SJSA1 (cell line): ENCODE measurements around the gene PNMT. TPM values are rescaled to one million over a fixed set of nuclear protein-coding genes. Genes with fewer than 3 reads are reported as not detected.
A peak's percentile ranks its signal among the peaks of the same experiment; 100 is the strongest.

Experiments used
- DNase-seq, 2 experiments: peaks; one replicate each; pipeline ENCODE4 v3.0.0-alpha.2; 2015 to 2020; ENCODE audit warnings: low spot score in 2 of 2, low read depth in 1 of 2
- H3K27ac ChIP-seq: fragments of 250-450 bp; sonication (Bioruptor Pico); 2 replicates; pipeline ENCODE4 v1.5.1; 2020; ENCODE audit warnings: mild to moderate bottlenecking, moderate library complexity
- H3K27me3 ChIP-seq: fragments of 250-450 bp; sonication (Bioruptor Pico); replicated peaks from 2 replicates; pipeline ENCODE4 v1.5.1; 2020; ENCODE audit warnings: mild to moderate bottlenecking, moderate library complexity
- H3K36me3 ChIP-seq: fragments of 250-450 bp; sonication (Bioruptor Pico); 2 replicates; pipeline ENCODE4 v1.5.1; 2020; ENCODE audit warnings: mild to moderate bottlenecking
- H3K4me1 ChIP-seq: fragments of 250-450 bp; sonication (Bioruptor Pico); replicated peaks from 2 replicates; pipeline ENCODE4 v1.6.1; 2021; ENCODE audit warnings: mild to moderate bottlenecking
- H3K4me3 ChIP-seq: fragments of 250-450 bp; sonication (Bioruptor Pico); 2 replicates; pipeline ENCODE4 v1.5.1; 2020; ENCODE audit warnings: mild to moderate bottlenecking
- H3K9me3 ChIP-seq: fragments of 250-450 bp; sonication (Bioruptor Pico); replicated peaks from 2 replicates; pipeline ENCODE4 v1.5.1; 2020; ENCODE audit warnings: mild to moderate bottlenecking
- total RNA-seq: library from RNA; depleted of rRNA; stranded (reverse); fragments of >200 nt; shearing (Covaris generic); gene quantifications from 2 replicates; pipeline ENCODE4 v1.2.3, GENCODE V29; 2014

Gene PNMT
- total RNA-seq, 1 experiment from 2014 or later, result not detected

DNA sequence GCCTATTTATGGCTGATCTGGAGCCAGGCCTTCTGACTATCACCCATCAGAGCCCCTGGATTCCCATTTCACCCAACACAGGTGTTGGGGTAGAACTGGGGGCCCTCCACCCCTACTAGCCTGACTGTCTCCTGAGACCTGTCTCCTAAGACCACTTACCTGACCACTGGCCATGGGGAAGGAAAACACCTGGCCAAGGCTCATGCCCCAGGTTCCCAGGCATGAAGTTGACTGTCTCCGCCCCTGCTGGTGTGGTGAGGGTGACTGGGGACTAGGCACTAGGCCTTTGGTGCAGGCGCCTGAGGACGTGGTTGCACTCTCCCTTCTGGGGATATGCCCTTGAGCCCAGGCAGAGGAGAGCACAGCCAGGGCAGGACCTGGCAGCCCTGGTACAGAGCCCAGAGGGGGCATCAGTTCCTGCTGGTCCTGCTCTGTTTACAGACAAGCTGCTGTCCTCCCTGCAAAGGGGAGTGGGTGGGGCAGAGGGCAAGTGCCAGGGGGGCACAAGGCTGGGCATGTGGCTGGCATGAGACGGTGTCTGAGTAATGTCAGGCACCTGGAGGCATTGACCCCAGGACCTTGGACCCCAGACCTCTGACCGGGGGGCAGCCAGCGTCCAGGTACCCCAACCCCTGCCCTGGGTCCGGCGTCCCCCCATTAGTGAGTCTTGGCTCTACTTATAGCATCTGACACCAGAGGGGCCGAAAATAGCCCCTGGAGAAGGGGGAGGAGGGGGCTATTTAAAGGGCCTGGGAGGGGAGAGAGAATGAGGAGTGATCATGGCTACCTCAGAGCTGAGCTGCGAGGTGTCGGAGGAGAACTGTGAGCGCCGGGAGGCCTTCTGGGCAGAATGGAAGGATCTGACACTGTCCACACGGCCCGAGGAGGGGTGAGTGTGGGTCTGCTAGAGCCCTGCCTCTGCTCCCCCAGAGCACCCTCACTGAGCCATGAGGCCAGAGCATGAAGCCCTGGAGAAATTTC, 3.4 kb upstream of the PNMT start, which contains the start of gene TCAP:
Gene TCAP (plus strand): TSS at position 769 of the 981 bp plus-strand sequence. CDS start 11 bp downstream, at position 780.
- peaks cover 31% of the 10 kb centered on the region for H3K27me3 ChIP-seq
- no peak within 1 kb of the TSS for H3K4me3 ChIP-seq
- H3K27ac ChIP-seq, result no peak within 1 kb of the TSS

DNA sequence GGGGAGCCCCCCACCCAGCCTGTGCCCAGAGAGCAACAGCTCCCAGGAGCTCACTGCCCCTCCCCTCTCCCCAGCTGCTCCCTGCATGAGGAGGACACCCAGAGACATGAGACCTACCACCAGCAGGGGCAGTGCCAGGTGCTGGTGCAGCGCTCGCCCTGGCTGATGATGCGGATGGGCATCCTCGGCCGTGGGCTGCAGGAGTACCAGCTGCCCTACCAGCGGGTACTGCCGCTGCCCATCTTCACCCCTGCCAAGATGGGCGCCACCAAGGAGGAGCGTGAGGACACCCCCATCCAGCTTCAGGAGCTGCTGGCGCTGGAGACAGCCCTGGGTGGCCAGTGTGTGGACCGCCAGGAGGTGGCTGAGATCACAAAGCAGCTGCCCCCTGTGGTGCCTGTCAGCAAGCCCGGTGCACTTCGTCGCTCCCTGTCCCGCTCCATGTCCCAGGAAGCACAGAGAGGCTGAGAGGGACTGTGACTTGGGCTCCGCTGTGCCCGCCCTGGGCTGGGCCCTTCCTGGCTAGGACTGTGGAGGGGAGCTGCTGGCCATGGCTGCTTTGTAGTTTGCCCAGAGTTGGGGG, 2.5 kb upstream of the PNMT start:
- H3K27me3 ChIP-seq, result peaks cover 34% of the 10 kb centered on the region
- H3K36me3 ChIP-seq, result peaks cover 7% of the 10 kb centered on the region
- H3K4me3 ChIP-seq, result no peak overlapping the region
- peaks cover 11% of the 10 kb centered on the region for H3K4me1 ChIP-seq
- H3K27ac ChIP-seq, result no peak overlapping the region
- 0 out of 2 replicates have a peak, but pooled peaks cover 2% of the 10 kb centered on the region for H3K9me3 ChIP-seq
- peak in 1 of 2 experiments; percentile 38 for DNase-seq

More for the DNA sequence above, 3.4 kb upstream of the PNMT start, which contains the start of gene TCAP:
- H3K9me3 ChIP-seq, result 0 out of 2 replicates have a peak, but pooled peaks cover 2% of the 10 kb centered on the region
- H3K4me1 ChIP-seq, result peaks cover 11% of the 10 kb centered on the region
- H3K36me3 ChIP-seq, result peaks cover 16% of the 10 kb centered on the region
- DNase-seq, result no peak

DNA sequence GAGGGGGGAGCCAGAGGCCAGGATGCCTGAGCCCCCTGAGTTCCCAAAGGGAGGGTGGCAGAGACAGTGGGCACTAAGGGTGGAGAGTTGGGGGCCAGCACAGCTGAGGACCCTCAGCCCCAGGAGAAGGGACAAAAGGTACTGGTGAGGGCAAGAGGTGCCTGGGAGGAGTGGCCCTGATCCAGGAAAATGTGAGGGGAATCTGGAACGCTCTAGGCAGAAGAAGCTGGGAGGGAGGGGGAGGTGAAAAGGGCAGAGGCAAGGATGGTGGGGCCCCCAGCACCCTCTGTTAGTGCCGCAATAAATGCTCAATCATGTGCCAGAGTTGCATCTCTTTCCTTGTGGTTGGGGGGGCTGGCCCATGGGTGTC, 2.0 kb upstream of the PNMT start:
- Histone ChIP-seq H3K27ac (no peak overlapping the region), H3K9me3 (0 out of 2 replicates have a peak, but pooled peaks cover 2% of the 10 kb centered on the region), H3K36me3 (peaks cover 3% of the 10 kb centered on the region; the same call in 1 of the 2 replicates), H3K4me1 (peaks cover 11% of the 10 kb centered on the region), H3K27me3 (peaks cover 37% of the 10 kb centered on the region), H3K4me3 (no peak overlapping the region)
- no peak for DNase-seq

DNA sequence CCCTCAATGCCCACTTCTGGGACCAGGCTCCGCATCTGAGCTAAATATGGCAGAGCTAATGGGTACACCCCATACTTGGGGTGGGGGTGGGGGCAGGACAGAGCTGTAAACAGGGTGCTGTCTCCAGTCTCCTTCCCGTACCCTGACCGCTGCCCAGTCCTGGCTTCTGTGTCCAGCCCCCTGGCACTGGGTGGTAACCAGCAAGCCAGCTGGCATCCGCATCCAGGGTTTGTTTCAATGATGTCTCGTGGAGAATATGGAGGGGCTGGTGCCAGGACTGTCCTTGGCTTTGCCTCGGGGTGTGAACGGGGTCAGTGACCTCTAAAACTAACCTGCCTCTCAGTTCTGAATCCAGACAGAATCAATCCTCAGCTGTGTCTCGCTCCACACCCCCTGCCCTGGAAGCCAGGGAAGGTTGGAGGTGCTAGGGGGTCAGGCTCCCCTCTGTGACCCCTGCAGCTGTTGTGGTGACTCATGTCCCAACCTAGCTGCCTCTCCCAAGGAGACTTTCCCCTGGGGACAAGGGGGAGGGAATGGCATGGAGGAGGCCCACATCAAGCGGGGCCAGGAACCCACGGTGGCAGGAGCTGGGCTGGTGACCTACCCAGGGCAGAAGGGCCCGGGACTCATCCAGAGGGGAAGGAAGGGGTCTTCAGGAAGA, 1.5 kb upstream of the PNMT start:
- Histone ChIP-seq H3K36me3 (peaks cover under 1% of the 10 kb centered on the region; the same call in 1 of the 2 replicates), H3K4me1 (peaks cover 11% of the 10 kb centered on the region), H3K4me3 (no peak overlapping the region), H3K27me3 (peaks cover 42% of the 10 kb centered on the region), H3K9me3 (0 out of 2 replicates have a peak, but pooled peaks cover 2% of the 10 kb centered on the region), H3K27ac (no peak overlapping the region)
- no peak for DNase-seq

DNA sequence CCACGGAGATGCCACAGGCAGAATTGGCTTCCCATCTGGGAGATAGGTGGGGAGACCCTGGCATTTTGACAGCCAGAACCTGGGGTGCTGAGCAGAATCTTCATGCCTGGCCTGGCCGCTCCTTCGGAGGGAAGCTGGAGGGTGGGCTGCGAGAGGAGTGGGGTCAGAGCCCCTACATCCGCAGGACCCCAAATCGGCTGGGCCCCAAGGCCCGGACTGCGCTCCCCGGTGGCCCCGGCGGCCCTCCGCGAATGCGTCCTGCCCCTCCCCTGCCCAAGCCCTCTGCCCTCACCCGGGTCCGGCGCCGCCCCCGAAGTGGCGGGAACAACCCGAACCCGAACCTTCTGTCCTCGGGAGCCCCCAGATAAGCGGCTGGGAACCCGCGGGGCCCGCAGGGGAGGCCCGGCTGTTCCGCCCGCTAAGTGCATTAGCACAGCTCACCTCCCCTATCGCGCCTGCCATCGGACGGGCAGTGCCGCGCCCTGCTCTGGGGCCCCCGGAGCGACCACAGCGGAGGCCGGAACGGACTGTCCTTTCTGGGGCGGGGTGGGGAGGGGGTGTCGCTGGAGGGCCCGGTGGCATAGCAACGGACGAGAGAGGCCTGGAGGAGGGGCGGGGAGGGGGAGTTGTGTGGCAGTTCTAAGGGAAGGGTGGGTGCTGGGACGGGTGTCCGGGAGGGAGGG, 850 bp upstream of the PNMT start:
- H3K9me3 ChIP-seq, result 0 out of 2 replicates have a peak, but pooled peaks cover 2% of the 10 kb centered on the region
- H3K36me3 ChIP-seq, result no peaks in the 10 kb centered on the region
- H3K27me3 ChIP-seq, result peaks cover 44% of the 10 kb centered on the region
- no peak overlapping the region for H3K27ac ChIP-seq
- peaks cover 11% of the 10 kb centered on the region for H3K4me1 ChIP-seq
- no peak overlapping the region for H3K4me3 ChIP-seq
- no peak for DNase-seq

DNA sequence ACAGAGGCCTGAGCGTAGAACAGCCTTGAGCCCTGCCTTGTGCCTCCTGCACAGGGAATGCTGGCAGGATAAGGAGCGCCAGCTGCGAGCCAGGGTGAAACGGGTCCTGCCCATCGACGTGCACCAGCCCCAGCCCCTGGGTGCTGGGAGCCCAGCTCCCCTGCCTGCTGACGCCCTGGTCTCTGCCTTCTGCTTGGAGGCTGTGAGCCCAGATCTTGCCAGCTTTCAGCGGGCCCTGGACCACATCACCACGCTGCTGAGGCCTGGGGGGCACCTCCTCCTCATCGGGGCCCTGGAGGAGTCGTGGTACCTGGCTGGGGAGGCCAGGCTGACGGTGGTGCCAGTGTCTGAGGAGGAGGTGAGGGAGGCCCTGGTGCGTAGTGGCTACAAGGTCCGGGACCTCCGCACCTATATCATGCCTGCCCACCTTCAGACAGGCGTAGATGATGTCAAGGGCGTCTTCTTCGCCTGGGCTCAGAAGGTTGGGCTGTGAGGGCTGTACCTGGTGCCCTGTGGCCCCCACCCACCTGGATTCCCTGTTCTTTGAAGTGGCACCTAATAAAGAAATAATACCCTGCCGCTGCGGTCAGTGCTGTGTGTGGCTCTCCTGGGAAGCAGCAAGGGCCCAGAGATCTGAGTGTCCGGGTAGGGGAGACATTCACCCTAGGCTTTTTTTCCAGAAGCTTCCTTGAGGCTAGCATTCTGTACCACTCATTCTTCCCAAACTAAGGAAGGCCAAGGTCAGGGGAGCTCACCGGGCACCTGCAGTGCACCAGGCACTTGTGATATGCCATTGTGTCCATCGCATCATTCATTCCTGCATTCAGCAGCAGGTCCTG, 1.9 kb downstream of the PNMT start:
- DNase-seq, result no peak
- Histone ChIP-seq H3K27ac (no peak overlapping the region), H3K36me3 (no peaks in the 10 kb centered on the region), H3K4me3 (no peak overlapping the region), H3K9me3 (0 out of 2 replicates have a peak, but pooled peaks cover 2% of the 10 kb centered on the region), H3K4me1 (peaks cover 11% of the 10 kb centered on the region), H3K27me3 (peaks cover 44% of the 10 kb centered on the region)

DNA sequence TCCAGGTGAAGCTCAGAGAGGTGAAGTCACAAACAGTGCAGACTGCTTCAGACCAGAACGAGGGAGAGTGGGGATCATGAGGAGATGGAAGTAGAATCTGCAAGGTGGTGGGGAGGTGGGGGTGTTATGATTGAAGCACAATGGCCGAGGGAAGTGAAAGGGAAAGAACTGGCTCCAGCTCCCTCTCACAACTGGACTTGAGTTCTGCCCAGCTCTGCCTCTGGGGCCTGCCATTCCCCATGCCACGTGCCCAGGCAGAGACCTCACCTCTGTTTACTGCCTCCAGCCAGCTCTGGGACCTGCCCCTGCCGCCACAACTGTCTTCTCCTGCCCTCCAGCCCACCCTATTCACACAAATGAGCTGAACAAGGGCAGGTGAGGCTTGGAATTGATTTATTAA, 2.5 kb downstream of the PNMT start:
- H3K27me3 ChIP-seq, result peaks cover 43% of the 10 kb centered on the region
- no peak for DNase-seq
- H3K4me1 ChIP-seq, result peaks cover 10% of the 10 kb centered on the region
- H3K27ac ChIP-seq, result no peak overlapping the region
- no peak overlapping the region for H3K4me3 ChIP-seq
- H3K36me3 ChIP-seq, result no peaks in the 10 kb centered on the region
- H3K9me3 ChIP-seq, result 0 out of 2 replicates have a peak, but pooled peaks cover 2% of the 10 kb centered on the region

DNA sequence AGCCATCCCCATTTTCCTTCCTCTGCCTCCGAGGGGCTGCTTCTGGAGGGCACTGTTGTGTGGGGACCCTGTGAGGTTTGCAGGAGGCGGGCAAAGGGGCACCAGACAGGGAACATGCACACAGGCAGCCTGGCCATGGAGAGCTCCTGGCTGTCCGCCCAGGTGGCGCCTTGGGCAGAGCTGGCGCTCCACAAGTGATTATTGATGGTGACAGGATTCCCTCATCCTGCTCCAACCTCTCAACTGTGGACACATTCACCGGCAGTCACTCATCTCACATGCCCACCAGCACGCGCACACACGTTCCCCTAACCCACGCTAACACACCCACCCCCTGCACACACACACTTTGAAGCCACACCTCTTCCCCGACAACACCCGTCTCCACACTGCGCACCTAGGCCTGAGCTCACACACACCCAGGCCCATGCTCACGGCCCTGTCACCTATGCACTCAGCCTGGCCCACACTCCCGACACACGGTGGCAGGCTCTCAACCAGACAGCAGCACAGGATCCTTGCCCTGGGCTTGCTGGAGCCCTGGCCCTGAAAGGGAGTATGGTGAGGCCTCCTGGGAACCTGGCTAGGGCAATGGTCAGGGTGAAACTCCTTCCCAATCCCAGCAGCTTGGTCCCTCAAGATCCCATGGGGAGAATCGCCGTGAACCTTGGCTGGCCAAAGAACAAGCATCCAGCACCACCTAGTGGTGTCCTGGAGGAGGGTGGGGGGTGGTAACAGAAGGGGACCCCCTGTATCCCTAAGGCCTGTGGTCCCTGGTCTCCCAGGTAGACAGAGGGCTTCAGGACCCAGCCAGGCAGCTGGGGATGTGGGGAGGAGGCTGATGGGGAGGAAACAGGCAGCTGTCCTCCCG, 3.6 kb downstream of the PNMT start:
- no peak overlapping the region for H3K4me3 ChIP-seq
- no peak for DNase-seq
- H3K27me3 ChIP-seq, result peaks cover 32% of the 10 kb centered on the region
- H3K27ac ChIP-seq, result no peak overlapping the region
- peaks cover 7% of the 10 kb centered on the region for H3K4me1 ChIP-seq
- H3K9me3 ChIP-seq, result 0 out of 2 replicates have a peak, but pooled peaks cover 2% of the 10 kb centered on the region
- 0 out of 2 replicates have a peak, but pooled peaks cover 3% of the 10 kb centered on the region for H3K36me3 ChIP-seq

DNA sequence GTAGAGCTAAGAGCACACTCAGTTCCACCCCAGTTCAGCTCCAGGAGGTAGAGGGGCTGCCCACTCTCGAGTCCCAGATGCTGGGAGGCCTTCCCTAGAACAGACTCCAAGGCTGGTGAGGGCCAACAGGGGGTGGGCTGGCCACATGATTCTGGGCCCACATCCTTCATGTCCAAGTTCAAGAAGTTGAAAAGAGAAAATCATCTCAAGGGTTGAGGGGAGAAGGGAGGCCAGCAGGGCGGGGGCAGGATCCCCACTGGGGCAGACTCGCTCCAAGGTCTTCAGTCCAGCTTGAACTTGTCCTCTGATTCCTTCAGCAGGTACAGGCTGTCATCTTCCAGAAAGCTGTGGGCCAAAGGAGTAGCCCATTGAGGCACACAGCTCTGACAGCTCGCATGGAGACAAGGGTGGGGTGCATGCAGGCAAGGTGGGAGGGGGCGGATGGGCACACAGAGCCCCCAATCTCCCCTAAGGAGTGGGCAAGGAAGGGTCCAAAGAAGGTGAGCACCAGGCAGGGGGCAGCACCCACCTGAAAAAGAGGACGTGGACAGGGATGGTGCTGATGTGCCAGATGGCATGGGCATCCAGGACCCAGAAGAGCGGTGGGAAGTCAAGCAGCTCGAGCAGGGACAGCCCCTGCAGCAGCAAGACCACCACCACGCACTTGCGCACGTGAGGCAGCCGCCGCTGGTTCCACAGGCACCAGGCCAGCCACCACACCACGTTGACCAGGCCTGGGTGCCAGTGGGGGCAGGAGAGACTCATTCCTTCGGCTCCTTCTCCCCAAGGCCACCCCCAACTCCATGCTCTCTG, 4.5 kb downstream of the PNMT start:
- Histone ChIP-seq H3K36me3 (0 out of 2 replicates have a peak, but pooled peaks cover 3% of the 10 kb centered on the region), H3K27me3 (peaks cover 26% of the 10 kb centered on the region), H3K9me3 (0 out of 2 replicates have a peak, but pooled peaks cover 2% of the 10 kb centered on the region), H3K27ac (no peak overlapping the region), H3K4me1 (peaks cover 7% of the 10 kb centered on the region), H3K4me3 (no peak overlapping the region)
- no peak for DNase-seq

DNA sequence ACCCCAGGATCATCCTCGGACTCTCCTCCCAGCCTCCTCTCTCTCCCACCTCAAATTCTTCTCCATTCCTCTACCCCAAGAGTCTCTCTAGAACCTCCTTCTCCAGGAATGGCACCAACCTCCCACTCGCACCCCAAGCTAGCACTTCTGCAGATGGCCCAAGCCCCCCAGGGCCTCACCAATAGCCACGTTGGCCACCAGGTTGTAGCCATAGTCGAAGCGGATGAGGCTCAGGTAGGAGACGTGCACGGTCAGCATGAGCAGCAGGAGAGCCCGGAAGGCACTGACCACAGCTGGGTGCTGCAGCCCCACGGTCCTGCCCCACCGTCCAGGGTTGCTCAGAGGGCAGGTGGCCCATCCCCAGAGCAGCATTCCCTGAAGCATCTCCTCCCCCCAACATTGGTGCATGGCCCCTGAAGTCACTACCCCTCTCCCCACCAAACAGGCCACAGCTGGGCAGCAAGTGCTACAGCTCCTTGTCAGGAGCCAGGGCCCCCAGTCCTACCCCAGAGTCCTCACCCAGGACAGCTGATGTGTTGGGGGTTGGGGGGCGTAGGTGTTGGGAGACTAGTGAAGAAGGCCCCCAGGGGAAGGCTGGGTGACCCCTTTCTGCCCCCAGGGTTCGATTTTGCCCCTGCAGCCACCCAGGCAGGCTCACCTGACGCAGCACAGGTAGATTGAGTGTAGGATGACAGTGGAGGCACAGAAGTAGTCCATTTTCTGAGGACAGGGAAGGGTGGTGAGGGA, 5.3 kb downstream of the PNMT start:
- H3K4me3 ChIP-seq, result no peak overlapping the region
- H3K27me3 ChIP-seq, result peaks cover 21% of the 10 kb centered on the region
- H3K9me3 ChIP-seq, result no peaks in the 10 kb centered on the region
- H3K36me3 ChIP-seq, result 0 out of 2 replicates have a peak, but pooled peaks cover 3% of the 10 kb centered on the region
- H3K27ac ChIP-seq, result no peak overlapping the region
- DNase-seq, result no peak
- H3K4me1 ChIP-seq, result peaks cover 2% of the 10 kb centered on the region
